HG03457 (cell line): ENCODE results near the gene IL23A.
"Not testable (repeated sequence)": the region's sequence is repeated elsewhere in the genome, so short reads cannot be mapped to it uniquely, and the experiment has no call there.

Experiments used
- ATAC-seq: cut with Tn5 transposase; IDR thresholded peaks from one replicate; pipeline ENCODE4 v1.9.1; 2021; ENCODE audit warnings: moderate number of reproducible peaks; ENCODE audit not compliant: unreplicated experiment

IL23A gene

GRCh38 chr12:56324206-56324605, 14.5 kb upstream of the IL23A start:
- ATAC-seq: no peak

GRCh38 chr12:56326126-56326525, 12.6 kb upstream of the IL23A start:
- ATAC-seq: no peak

GRCh38 chr12:56326533-56326932, 12.2 kb upstream of the IL23A start:
- no peak for ATAC-seq

GRCh38 chr12:56330936-56331490, 7.7 kb upstream of the IL23A start:
- no peak for ATAC-seq

- no peak for ATAC-seq
These were observed 6.0 kb upstream of the IL23A start for GRCh38 chr12:56332512-56333196.

- no peak for ATAC-seq
These were observed 5.4 kb upstream of the IL23A start for GRCh38 chr12:56333197-56333678.

GRCh38 chr12:56333679-56334489, 4.8 kb upstream of the IL23A start, which contains the start of gene PAN2:
TSS of gene PAN2 (minus strand) at chr12:56334000. CDS start at chr12:56333094, 906 bp downstream.
- ATAC-seq: peak; percentile 92

- ATAC-seq: no peak
These were observed 4.2 kb upstream of the IL23A start for GRCh38 chr12:56334490-56334793.

- not testable (repeated sequence) for ATAC-seq
These were observed 3.2 kb upstream of the IL23A start for GRCh38 chr12:56335527-56335926.

GRCh38 chr12:56336361-56337167, 2.1 kb upstream of the IL23A start:
- no peak for ATAC-seq

GRCh38 chr12:56337753-56338251, 882 bp upstream of the IL23A start:
- ATAC-seq: no peak

- no peak for ATAC-seq
These were observed 406 bp downstream of the IL23A start for GRCh38 chr12:56339158-56339422.

- no peak for ATAC-seq
These were observed 2.9 kb downstream of the IL23A start for GRCh38 chr12:56341616-56342015.

- ATAC-seq: not testable (repeated sequence)
These were observed 3.6 kb downstream of the IL23A start for GRCh38 chr12:56342290-56342689.

- ATAC-seq: no peak
These were observed 8.0 kb downstream of the IL23A start for GRCh38 chr12:56346675-56347074.

- not testable (repeated sequence) for ATAC-seq
These were observed 8.6 kb downstream of the IL23A start for GRCh38 chr12:56347255-56347654.

- no peak for ATAC-seq
These were observed 10.1 kb downstream of the IL23A start for GRCh38 chr12:56348776-56349175.

GRCh38 chr12:56350662-56351061, 12.0 kb downstream of the IL23A start:
- no peak for ATAC-seq

- no peak for ATAC-seq
These were observed 12.6 kb downstream of the IL23A start for GRCh38 chr12:56351325-56351724.

GRCh38 chr12:56358836-56359532, 20.3 kb downstream of the IL23A start:
- no peak for ATAC-seq
